Left lobe of liver (tissue), 2 donors: Measurements from ENCODE around the gene MEI1. TPM values are rescaled to one million over a fixed set of nuclear protein-coding genes. Genes with fewer than 3 reads are reported as not detected.
A peak's percentile ranks its signal among the peaks of the same experiment; 100 is the strongest.
"Not testable (repeated sequence)": the region's sequence is repeated elsewhere in the genome, so short reads cannot be mapped to it uniquely, and the experiment has no call there.

Experiments
- ATAC-seq: fragments of 200-7000 bp; cut with Tn5 transposase; one replicate; pipeline ENCODE4 v1.9.1; 2020; ENCODE audit warnings: mild to moderate bottlenecking, moderate library complexity
- DNase-seq: peaks from one replicate; pipeline ENCODE4 v3.0.0-alpha.2; 2020; ENCODE audit warnings: low spot score
- total RNA-seq: library from RNA; stranded (reverse); gene quantifications from one replicate; pipeline ENCODE4 v1.2.1, GENCODE V29; 2021
- donor health status: DM: no; HTN: no; CAD: no; lungs with moderate emphysema.
- donor health status: DM: no; HTN: yes; CAD: no.

The MEI1 gene
- total RNA-seq, 1 donor from 2014 or later = 0.53 TPM

DNA sequence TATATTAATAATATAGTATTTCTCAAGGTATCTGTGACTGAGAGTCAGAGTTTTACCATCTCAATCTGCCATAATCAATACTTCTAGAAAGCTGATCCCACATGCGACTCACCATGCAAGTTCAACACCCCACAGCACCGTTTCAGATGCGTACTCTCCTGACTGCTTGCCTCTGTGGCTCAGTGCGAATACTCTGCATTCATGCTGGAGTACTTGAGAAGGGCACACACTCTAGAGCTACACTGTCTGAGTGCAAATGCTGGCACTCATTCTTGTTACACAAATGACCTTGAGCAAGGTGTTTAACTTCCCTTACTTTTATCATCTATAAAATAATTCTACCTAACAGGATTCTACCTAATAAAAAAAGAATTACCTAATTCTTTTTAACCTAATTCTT, 23.2 kb upstream of the MEI1 start:
- DNase-seq (no peak), ATAC-seq (no peak)

GRCh38 chr22:41681616-41682015, 17.7 kb upstream of the MEI1 start:
- ATAC-seq (peak; percentile 25), DNase-seq (no peak)

GRCh38 chr22:41682033-41682807, 17.1 kb upstream of the MEI1 start:
- ATAC-seq (peak; percentile 97), DNase-seq (peak; percentile 90)

DNA sequence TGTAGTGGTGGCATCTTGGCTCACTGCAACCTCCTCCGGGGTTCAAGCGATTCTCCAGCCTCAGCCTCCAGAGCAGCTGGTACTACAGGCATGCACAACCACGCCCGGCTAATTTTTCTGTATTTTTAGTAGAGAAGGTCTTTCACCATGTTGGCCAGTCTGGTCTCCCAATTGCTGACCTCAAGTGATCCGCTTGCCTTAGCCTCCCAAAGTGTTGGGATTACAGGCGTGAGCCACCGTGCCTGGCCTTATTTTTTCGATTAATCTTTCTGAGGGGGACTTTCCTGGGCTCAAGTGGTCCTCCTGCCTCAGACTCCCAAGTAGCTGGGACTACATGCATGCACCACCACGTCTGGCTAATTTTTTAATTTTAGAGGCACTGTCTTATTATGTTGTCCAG, 16.3 kb upstream of the MEI1 start:
- DNase-seq (no peak), ATAC-seq (no peak)

- ATAC-seq (no peak), DNase-seq (no peak)
Measured at GRCh38 chr22:41683616-41684015, 15.7 kb upstream of the MEI1 start.

DNA sequence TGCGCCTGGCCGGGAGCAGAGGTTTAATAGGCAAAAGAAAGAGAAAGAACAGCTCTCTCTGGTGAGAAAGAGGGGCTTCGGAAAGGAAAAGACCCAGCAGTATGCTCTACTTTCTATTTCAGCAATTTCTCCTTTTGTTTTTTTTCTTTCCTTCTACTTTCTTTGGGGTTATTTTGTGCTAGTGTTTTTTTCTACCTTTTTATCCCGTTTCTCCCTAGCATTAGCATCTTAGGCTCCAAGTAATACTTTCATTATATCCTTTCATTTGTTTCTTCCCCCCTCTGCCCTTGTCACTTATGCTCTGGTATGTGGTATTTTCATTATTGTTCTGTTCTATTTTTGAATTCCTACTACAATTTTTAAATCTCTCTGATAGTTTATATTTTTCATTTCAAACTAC, 15.1 kb upstream of the MEI1 start:
- no peak for ATAC-seq
- no peak for DNase-seq

GRCh38 chr22:41686890-41687289, 12.4 kb upstream of the MEI1 start:
- ATAC-seq = not testable (repeated sequence)

DNA sequence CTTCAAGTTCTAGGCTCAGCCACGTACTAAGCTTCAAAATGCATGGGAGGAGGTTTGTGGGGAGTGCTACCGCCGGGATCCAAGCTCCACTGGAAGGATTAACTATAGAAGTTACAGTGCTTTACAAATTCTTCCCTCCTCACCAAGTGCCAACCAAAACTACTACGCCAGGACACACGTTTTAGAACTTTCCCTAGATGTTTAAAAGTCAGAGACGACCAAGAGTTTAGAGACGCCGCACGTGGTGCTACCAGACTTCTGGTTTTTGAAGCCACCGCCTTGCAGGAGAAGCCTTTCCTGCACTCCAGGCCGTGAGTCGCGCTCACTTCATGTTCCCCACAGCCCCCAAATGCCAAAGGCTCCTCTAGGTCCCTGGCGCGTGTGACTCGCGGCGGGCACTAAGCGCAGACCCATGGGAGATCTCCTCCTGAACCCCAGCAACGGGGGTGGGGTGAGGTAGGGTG, 11.4 kb upstream of the MEI1 start:
- ATAC-seq = peak; percentile 25
- no peak for DNase-seq

More at GRCh38 chr22:41686890-41687289, 12.4 kb upstream of the MEI1 start:
- not testable (repeated sequence) for DNase-seq

DNA sequence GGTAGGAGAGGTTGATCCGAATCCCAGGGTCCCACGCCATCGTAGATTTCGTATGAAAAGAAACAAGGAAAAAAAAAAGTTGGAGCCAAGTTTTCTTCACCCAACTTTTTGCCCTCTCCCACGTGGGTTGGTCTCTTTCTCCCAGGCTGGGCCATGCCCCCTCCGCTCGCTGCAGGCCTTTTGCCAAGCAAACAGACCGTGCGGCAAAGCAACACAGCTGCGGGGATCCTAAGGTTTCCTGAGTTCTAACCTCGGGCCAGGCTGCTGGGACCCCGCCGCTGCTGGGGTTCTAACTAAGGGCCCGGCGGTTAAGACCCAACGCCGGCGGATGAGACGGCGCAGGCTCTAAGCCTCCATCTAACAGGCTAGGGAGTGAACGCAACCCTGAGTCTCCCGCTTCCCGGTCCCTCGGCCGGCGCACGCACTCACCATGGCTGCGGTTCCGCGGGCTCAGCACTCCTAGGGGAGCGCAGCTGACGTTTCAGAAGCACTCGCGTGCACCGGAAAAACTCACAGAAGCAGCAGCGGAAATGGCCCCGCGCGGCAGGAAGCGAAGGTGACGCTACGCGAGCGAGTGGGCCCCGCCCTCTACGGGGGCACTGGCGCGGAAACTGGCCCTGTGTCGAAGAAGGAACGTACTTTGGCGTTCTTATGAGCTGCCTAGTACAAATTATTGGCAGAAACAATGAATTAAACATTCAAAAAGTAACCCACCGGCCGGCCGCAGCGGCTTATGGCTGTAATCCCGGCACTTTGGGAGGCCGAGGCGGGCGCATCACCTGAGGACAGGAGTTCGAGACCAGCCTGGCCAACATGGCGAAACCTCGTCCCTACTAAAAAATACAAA, 10.7 kb upstream of the MEI1 start, which contains the start of gene SNU13:
Gene SNU13 (minus strand): TSS at position 503 of the 847 bp plus-strand sequence. CDS start 71 bp downstream, at position 432.
- DNase-seq = peak; percentile 91
- ATAC-seq = peak; percentile 96

DNA sequence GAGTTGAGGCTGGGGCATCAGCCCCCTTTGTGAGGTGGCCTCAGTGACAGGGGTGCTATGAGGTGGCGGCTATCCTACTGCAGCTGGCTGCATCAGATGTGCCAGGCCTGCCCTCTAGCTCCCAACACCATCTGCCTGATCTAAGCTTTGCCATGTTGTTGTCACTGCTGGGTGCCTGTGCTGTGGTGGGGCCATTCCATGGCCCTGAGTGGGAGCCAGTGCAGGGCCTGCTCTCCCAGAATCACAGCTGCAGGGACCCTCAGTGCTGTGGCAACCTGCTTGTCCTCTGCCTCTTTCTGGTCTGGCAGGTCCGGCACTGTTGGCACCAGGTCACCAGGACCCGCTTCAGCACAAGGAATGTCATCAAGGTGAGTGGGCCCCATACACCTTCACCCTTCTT, 8.8 kb upstream of the MEI1 start:
- DNase-seq = no peak

DNA sequence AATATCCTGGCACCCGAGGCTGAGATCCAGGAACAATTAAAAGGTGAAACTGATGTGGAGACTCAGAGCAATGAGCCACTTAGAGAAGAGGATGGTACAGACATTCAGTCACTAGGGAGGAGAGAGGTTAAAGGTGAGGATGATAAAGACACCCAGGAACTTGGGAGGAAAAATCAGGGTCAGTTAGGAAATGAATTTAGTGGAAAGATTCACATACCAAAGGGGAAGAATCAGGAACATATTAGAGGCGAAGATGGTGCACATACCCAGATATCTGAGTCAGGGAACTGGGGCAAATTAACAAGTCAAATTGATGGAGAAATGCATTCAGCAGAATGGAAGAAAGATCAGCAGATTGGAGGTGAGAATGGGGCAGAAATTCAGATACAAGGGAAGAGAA, 4.1 kb upstream of the MEI1 start:
- no peak for ATAC-seq

More for the DNA sequence above, 8.8 kb upstream of the MEI1 start:
- ATAC-seq = no peak

GRCh38 chr22:41696703-41697102, 2.6 kb upstream of the MEI1 start:
- DNase-seq = no peak
- peak; percentile 7 for ATAC-seq

More for the DNA sequence above, 4.1 kb upstream of the MEI1 start:
- DNase-seq = no peak

DNA sequence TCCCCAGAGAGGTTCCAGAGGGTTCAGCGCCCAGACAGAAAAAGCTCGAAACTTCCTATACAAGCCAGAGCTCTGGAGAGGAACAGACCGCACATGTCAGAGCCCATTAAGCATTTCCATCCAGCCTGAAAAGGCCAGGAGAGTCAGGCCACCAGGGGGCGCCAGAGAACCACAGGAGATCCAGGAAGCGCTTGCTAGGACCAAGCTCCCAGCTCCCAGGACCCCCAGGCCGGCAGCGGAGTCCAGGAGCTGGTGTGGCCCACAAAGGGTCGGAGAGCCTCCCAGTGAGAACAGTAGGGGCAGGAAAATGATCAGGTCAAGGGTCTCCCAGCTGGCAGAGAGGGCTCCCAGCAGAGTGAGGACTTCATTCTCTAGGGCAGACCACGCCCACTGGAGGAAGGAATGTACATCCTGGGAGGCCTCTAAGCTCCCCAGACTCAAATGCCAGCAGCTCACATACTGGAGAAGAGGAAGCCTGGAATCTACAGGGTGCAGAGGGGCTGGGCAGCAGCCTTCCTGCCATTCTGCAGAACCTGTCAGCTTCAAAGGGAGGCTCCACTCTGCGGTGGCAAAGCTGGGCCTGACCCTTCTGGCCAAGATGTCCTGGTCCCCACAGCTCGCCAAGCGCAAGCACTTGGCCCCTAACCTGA, 2.1 kb upstream of the MEI1 start:
- DNase-seq = peak; percentile 86
- ATAC-seq = peak; percentile 91

GRCh38 chr22:41700108-41700364, 733 bp downstream of the MEI1 start:
- no peak for ATAC-seq
- no peak for DNase-seq

DNA sequence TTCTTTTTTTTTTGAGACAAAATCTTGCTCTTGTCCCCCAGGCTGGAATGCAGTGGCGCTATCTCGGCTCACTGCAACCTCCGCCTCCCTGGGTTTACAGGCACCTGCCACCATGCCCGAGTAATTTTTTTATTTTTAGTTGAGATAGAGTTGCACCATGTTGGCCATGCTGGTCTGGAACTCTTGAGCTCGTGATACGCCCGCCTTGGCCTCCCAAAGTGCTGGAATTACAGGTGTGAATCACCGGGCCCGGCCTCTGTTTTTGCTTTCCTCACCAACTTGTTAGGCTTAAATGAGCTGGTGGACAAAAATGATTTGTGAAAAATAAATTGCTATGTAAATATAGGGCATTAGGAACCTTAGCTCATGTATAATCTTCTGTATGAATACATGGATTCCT, 3.5 kb downstream of the MEI1 start:
- DNase-seq (no peak), ATAC-seq (no peak)

DNA sequence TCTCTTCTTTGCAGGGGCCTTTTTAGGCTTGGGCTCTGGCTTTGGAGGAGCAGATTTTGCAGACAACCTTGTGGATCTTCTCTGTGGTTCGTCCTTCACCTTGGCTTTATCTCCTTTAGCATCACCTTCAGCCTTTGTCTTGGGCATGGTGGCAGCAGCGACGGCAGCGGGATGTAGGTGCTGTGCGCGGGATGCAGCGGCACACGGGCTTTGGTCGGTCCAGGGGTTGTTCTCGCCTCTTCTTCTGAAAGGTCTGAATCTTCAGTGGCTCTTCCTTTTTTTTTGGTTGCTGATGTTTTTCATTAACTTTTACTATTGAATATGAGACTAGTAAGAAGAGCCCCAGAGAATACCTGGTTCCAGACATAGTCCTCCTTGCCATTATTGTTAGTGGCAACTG, 10.0 kb downstream of the MEI1 start:
- DNase-seq (no peak), ATAC-seq (no peak)

DNA sequence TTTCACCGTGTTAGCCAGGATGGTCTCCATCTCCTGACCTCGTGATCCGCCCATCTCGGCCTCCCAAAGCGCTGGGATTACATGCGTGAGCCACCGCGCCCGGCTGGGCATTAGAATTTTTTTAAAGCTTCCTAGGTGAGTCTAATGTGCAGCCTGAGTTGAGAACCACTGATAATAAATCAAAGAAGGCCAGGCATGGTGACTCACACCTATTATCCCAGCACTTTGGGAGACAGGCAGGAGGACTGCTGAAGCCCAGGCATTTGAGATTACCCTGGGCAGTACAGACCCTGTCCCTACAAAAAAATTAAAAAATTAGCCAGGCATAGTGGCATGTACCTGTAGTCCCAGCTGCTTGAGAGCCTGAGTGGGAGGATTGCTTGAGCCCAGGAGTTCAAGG, 13.7 kb downstream of the MEI1 start:
- no peak for ATAC-seq
- DNase-seq = no peak

GRCh38 chr22:41722496-41722895, 23.2 kb downstream of the MEI1 start:
- DNase-seq = no peak
- no peak for ATAC-seq

GRCh38 chr22:41725510-41726110, 26.3 kb downstream of the MEI1 start:
- no peak for ATAC-seq
- no peak for DNase-seq

DNA sequence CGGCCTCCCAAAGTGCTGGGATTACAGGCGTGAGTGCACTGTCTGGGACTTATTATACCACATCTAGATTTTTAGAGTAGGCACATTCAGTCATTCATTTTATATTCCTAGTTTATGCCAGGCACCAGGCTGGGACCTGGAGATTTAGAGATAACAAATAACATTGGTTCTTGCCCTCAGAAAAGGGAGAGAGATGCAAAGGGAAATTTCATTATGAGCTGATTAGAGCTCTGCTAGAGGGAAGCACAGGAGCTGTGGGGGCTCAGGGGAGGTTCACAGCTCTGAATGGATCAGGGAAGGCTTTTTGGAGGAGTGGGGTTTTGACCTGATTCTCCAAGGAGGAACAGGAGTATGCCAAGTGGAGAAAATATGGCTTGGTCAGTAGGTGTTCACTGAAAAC, 32.3 kb downstream of the MEI1 start:
- DNase-seq (no peak), ATAC-seq (no peak)

GRCh38 chr22:41732096-41732772, 32.9 kb downstream of the MEI1 start:
- DNase-seq = no peak
- ATAC-seq = no peak
